Mammary epithelial cell (primary cell): ENCODE measurements around the gene PPP1R14B.

Source experiments
- EZH2 ChIP-seq: IDR thresholded peaks from 2 replicates; pipeline ENCODE4 v1.6.1; 2012; ENCODE audit warnings: low read length, inconsistent platforms, borderline replicate concordance
- TF ChIP-seq, protein P1 (sequence below), 2 donors: IDR thresholded peaks in 1 of 2; conservative IDR thresholded peaks in 1 of 2; 2 replicates each; pipeline ENCODE4 v1.5.1; 2011 to 2012; ENCODE audit warnings: inconsistent platforms in 2 of 2, low read length in 2 of 2, mild to moderate bottlenecking in 2 of 2, control low read depth in 1 of 2, low read depth in 1 of 2; ENCODE audit not compliant: insufficient read depth in 1 of 2; ENCODE audit errors: extremely low read depth in 1 of 2

- TF ChIP-seq, protein P1, sequence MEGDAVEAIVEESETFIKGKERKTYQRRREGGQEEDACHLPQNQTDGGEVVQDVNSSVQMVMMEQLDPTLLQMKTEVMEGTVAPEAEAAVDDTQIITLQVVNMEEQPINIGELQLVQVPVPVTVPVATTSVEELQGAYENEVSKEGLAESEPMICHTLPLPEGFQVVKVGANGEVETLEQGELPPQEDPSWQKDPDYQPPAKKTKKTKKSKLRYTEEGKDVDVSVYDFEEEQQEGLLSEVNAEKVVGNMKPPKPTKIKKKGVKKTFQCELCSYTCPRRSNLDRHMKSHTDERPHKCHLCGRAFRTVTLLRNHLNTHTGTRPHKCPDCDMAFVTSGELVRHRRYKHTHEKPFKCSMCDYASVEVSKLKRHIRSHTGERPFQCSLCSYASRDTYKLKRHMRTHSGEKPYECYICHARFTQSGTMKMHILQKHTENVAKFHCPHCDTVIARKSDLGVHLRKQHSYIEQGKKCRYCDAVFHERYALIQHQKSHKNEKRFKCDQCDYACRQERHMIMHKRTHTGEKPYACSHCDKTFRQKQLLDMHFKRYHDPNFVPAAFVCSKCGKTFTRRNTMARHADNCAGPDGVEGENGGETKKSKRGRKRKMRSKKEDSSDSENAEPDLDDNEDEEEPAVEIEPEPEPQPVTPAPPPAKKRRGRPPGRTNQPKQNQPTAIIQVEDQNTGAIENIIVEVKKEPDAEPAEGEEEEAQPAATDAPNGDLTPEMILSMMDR (conservative IDR thresholded peaks at IDR 0.05 in 1 of 2, IDR thresholded peaks at IDR 0.05 in 1 of 2; ENCODE audit: extremely low read depth in 1 of 2, insufficient read depth in 1 of 2, low read depth in 1 of 2, low read length in 2 of 2), result no peak
- no peak for TF ChIP-seq EZH2
Observed at GRCh38 chr11:64275841-64276240, 29.1 kb upstream of the PPP1R14B start.
